ENCODE results near the gene NMNAT2. TPM values are rescaled to one million over a fixed set of nuclear protein-coding genes. Genes with fewer than 3 reads are reported as not detected.

NMNAT2 gene
- total RNA-seq, 2 experiments from 2014 or later, result not detected

- H3K4me3 ChIP-seq (ENCODE audit: low read depth, low read length, poor library complexity, severe bottlenecking), result no peak overlapping the region
- no peak overlapping the region for H3K4me2 ChIP-seq (ENCODE audit: low read length)
- no peaks in the 10 kb centered on the region for H3K4me1 ChIP-seq (ENCODE audit: insufficient read depth, low read length, poor library complexity, severe bottlenecking)
- no peaks in the 10 kb centered on the region for H3K9me3 ChIP-seq (ENCODE audit: low read length)
- H2AFZ ChIP-seq (ENCODE audit: low read length), result no peak overlapping the region
- no TSS peak for BruUV-seq (replicated peaks)
- DNase-seq (ENCODE audit: low spot score), result no peak
- H3K36me3 ChIP-seq (ENCODE audit: insufficient read depth, low read length), result no peaks in the 10 kb centered on the region
- ChIA-PET CTCF (ENCODE audit: unreplicated experiment) (no interaction called here), POLR2A (no interaction called here)
- no peaks in the 10 kb centered on the region for H4K20me1 ChIP-seq (ENCODE audit: insufficient read depth, low read length)
- TF ChIP-seq EZH2phosphoT487 (IDR thresholded peaks at IDR 0.05; ENCODE audit: borderline replicate concordance, low read depth, low read length) (no peak), CTCF (conservative IDR thresholded peaks at IDR 0.05; ENCODE audit: low read length) (no peak)
- H3K79me2 ChIP-seq (ENCODE audit: insufficient read depth, low read depth, low read length), result no peaks in the 10 kb centered on the region
- no peaks in the 10 kb centered on the region for H3K9me2 ChIP-seq (ENCODE audit: insufficient read depth, low read length)
- no peak overlapping the region for H3K27ac ChIP-seq (ENCODE audit: low read depth, low read length, poor library complexity, severe bottlenecking)
- intact Hi-C loops (cut with micrococcal nuclease; ENCODE audit: unreplicated experiment), result no loop called here
These were observed 218.9 kb downstream of the NMNAT2 start for GRCh38 chr1:183199304-183199703.

DNA sequence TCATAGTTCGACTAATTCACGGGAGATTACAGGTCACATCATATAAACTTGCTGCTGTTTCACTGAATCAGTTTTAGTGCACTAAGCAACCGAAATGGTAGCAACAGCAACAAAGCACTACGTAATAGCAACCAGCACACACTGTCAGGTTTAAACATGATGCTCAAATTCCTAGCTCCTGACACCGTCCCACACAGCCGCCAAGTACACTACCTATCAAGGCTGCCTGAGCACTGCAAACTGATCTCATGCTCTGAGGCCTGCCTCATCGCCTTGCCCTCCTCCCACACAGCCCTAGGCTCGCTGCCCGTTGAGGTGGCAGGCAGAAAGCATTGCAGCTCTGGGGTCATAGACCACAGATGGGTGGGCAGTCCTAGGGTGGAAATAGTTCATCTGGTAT lies 219.7 kb downstream of the NMNAT2 start:
- Histone ChIP-seq H3K79me2 (ENCODE audit: insufficient read depth, low read depth, low read length) (no peaks in the 10 kb centered on the region), H3K27ac (ENCODE audit: low read depth, low read length, poor library complexity, severe bottlenecking) (no peak overlapping the region), H3K9me3 (ENCODE audit: low read length) (no peaks in the 10 kb centered on the region), H4K20me1 (ENCODE audit: insufficient read depth, low read length) (no peaks in the 10 kb centered on the region), H3K9me2 (ENCODE audit: insufficient read depth, low read length) (no peaks in the 10 kb centered on the region), H3K4me3 (ENCODE audit: low read depth, low read length, poor library complexity, severe bottlenecking) (no peak overlapping the region), H2AFZ (ENCODE audit: low read length) (no peak overlapping the region), H3K4me1 (ENCODE audit: insufficient read depth, low read length, poor library complexity, severe bottlenecking) (no peaks in the 10 kb centered on the region), H3K4me2 (ENCODE audit: low read length) (no peak overlapping the region), H3K36me3 (ENCODE audit: insufficient read depth, low read length) (no peaks in the 10 kb centered on the region)
- no peak for TF ChIP-seq CTCF (conservative IDR thresholded peaks at IDR 0.05; ENCODE audit: low read length)
- no peak for TF ChIP-seq EZH2phosphoT487 (IDR thresholded peaks at IDR 0.05; ENCODE audit: borderline replicate concordance, low read depth, low read length)
- DNase-seq (ENCODE audit: low spot score), result no peak
- no TSS peak for BruUV-seq (replicated peaks)
- POLR2A ChIA-PET, result no interaction called here
- intact Hi-C loops (cut with micrococcal nuclease; ENCODE audit: unreplicated experiment), result no loop called here
- CTCF ChIA-PET (ENCODE audit: unreplicated experiment), result no interaction called here

Other genes with a start within 250 kb of the NMNAT2 start
- gene LAMC2, start 232.1 kb downstream of the NMNAT2 start, total RNA-seq (2014; rRNA removed; shearing (Covaris generic)), result not detected in 2 replicates
- 0.38 and 0.63 TPM in 2 replicates for gene LAMC2, start 232.1 kb downstream of the NMNAT2 start, total RNA-seq (2022)
- gene SMG7, start 54.1 kb upstream of the NMNAT2 start, total RNA-seq (2014; rRNA removed; shearing (Covaris generic)), result 36.4 and 45.0 TPM in 2 replicates
- 172 and 185 TPM in 2 replicates for gene SMG7, start 54.1 kb upstream of the NMNAT2 start, total RNA-seq (2022)
- 4.0 and 5.0 TPM in 2 replicates for gene NCF2, start 172.1 kb upstream of the NMNAT2 start, total RNA-seq (2014; rRNA removed; shearing (Covaris generic))
- 13.5 and 17.4 TPM in 2 replicates for gene NCF2, start 172.1 kb upstream of the NMNAT2 start, total RNA-seq (2022)
- gene ARPC5, start 217.4 kb upstream of the NMNAT2 start, total RNA-seq (2014; rRNA removed; shearing (Covaris generic)), result 116 and 148 TPM in 2 replicates
- gene ARPC5, start 217.4 kb upstream of the NMNAT2 start, total RNA-seq (2022), result 132 and 133 TPM in 2 replicates
- gene APOBEC4, start 234.9 kb upstream of the NMNAT2 start, total RNA-seq (2014; rRNA removed; shearing (Covaris generic)), result not detected in 2 replicates
- gene APOBEC4, start 234.9 kb upstream of the NMNAT2 start, total RNA-seq (2022), result not detected in 2 replicates

Data from OCI-LY7 (cell line).